Epithelial cell of alveolus of lung (primary cell): Measurements from ENCODE around the gene SLC25A47. TPM values are rescaled to one million over a fixed set of nuclear protein-coding genes. Genes with fewer than 3 reads are reported as not detected.

Source experiments
- total RNA-seq: library from RNA; depleted of rRNA; stranded (reverse); fragments of >200 nt; gene quantifications from 2 replicates; pipeline ENCODE4 v1.2.1, GENCODE V29; 2015

Gene SLC25A47
- 0.48 TPM in 1 of 2 replicates, not detected in the other for total RNA-seq

GRCh38 chr14:100323121-100323941, at the start of gene SLC25A47:
Gene SLC25A47 (plus strand): TSS chr14:100323339. CDS start chr14:100323415, 76 bp downstream.

GRCh38 chr14:100306101-100306997, 16.8 kb upstream of the SLC25A47 start, which contains the start of gene SLC25A29:
Gene SLC25A29 (minus strand): TSS chr14:100306444. CDS start chr14:100306232, 212 bp downstream.

GRCh38 chr14:100375963-100376735, 53.0 kb downstream of the SLC25A47 start, which contains the start of gene WDR25:
Gene WDR25 (plus strand): TSS chr14:100376485.

Other genes starting within 250 kb of the SLC25A47 start
- gene DEGS2, start 163.7 kb upstream of the SLC25A47 start, total RNA-seq = 0.56 TPM in 1 of 2 replicates, not detected in the other
- 36.1 and 46.5 TPM in 2 replicates for gene YY1, start 84.2 kb upstream of the SLC25A47 start, total RNA-seq
- gene SLC25A29, start 16.9 kb upstream of the SLC25A47 start, total RNA-seq = 16.5 and 51.0 TPM in 2 replicates
- gene WDR25, start 53.1 kb downstream of the SLC25A47 start, total RNA-seq = 23.8 and 25.5 TPM in 2 replicates